IMR-90 (cell line): ENCODE results near the gene PSMB4. TPM values are rescaled to one million over a fixed set of nuclear protein-coding genes. Genes with fewer than 3 reads are reported as not detected.
"Not testable (repeated sequence)": the region's sequence is repeated elsewhere in the genome, so short reads cannot be mapped to it uniquely, and the experiment has no call there.

ENCODE experiments used
- ATAC-seq: fragments of 200-7000 bp; cut with Tn5 transposase; 2 replicates; pipeline ENCODE4 v1.9.1; 2020; ENCODE audit warnings: low read depth, mild to moderate bottlenecking, moderate library complexity
- BruUV-seq: library from RNA; stranded (reverse); fragments of 400-500 nt; replicated peaks from 2 replicates; lab custom pipeline; 2021; lab: Mats Ljungman, UMichigan
- CTCF ChIA-PET: fragments of 300-600 bp; formaldehyde crosslinking; extraction: SDS; loops from one replicate; lab custom pipeline; 2021; ENCODE audit warnings: antibody characterized with exemption; lab: Yijun Ruan, JAX
- POLR2A ChIA-PET: fragments of 300-600 bp; sonication (Branson Sonifier 250); formaldehyde crosslinking; loops from one replicate; lab custom pipeline; 2022; ENCODE audit warnings: antibody characterized with exemption; ENCODE audit not compliant: unreplicated experiment; lab: Charles Lee
- DNase-seq: peaks from one replicate; pipeline ENCODE4 v3.0.0; 2013
- H2AFZ ChIP-seq: replicated peaks from 2 replicates; pipeline ENCODE3; 2013; ENCODE audit warnings: low read length, mild to moderate bottlenecking; ENCODE audit not compliant: poor library complexity
- H2AK5ac ChIP-seq: 2 replicates; pipeline ENCODE4 v1.6.1; 2013; ENCODE audit warnings: low read depth, low read length, inconsistent platforms
- H2AK9ac ChIP-seq: replicated peaks from 2 replicates; pipeline ENCODE3; 2013; ENCODE audit warnings: mild to moderate bottlenecking, low read depth, low read length, moderate library complexity; ENCODE audit not compliant: poor library complexity
- H2BK120ac ChIP-seq: 2 replicates; pipeline ENCODE4 v1.6.1; 2013; ENCODE audit warnings: low read depth, low read length, inconsistent platforms
- H2BK15ac ChIP-seq: 3 replicates; pipeline ENCODE4 v1.6.1; 2013; ENCODE audit warnings: low read depth, low read length, inconsistent platforms
- H2BK20ac ChIP-seq: 2 replicates; pipeline ENCODE4 v1.6.1; 2013; ENCODE audit warnings: low read depth, mild to moderate bottlenecking, inconsistent platforms, low read length, moderate library complexity
- H2BK5ac ChIP-seq: 2 replicates; pipeline ENCODE4 v1.6.1; 2013; ENCODE audit warnings: mild to moderate bottlenecking, low read depth, low read length, inconsistent platforms; ENCODE audit not compliant: poor library complexity, severe bottlenecking
- H3K14ac ChIP-seq: replicated peaks from 2 replicates; pipeline ENCODE4 v1.6.1; 2013; ENCODE audit warnings: low read depth, low read length, inconsistent platforms
- H3K18ac ChIP-seq: 2 replicates; pipeline ENCODE4 v1.6.1; 2013; ENCODE audit warnings: low read depth, low read length, control low read depth
- H3K23ac ChIP-seq: 2 replicates; pipeline ENCODE4 v1.6.1; 2013; ENCODE audit warnings: low read depth, low read length, inconsistent platforms
- H3K27ac ChIP-seq: 2 replicates; pipeline ENCODE4 v1.5.1; 2013; ENCODE audit warnings: mild to moderate bottlenecking, control low read depth, low read length; ENCODE audit not compliant: insufficient read depth
- H3K27me3 ChIP-seq: 2 replicates; pipeline ENCODE4 v1.6.1; 2013; ENCODE audit warnings: low read length; ENCODE audit not compliant: control insufficient read depth, insufficient read depth
- H3K36me3 ChIP-seq: 2 replicates; pipeline ENCODE4 v1.6.1; 2013; ENCODE audit warnings: low read length, mixed read lengths; ENCODE audit not compliant: control insufficient read depth, insufficient read depth
- H3K4ac ChIP-seq: 2 replicates; pipeline ENCODE4 v1.6.1; 2013; ENCODE audit warnings: low read depth, low read length, inconsistent platforms
- H3K4me1 ChIP-seq: 2 replicates; pipeline ENCODE4 v1.6.1; 2013; ENCODE audit warnings: low read length, mixed read lengths; ENCODE audit not compliant: control insufficient read depth, insufficient read depth
- H3K4me2 ChIP-seq: 2 replicates; pipeline ENCODE4 v1.6.1; 2013; ENCODE audit warnings: low read depth, mild to moderate bottlenecking, control low read depth, low read length, moderate library complexity
- H3K4me3 ChIP-seq: 2 replicates; pipeline ENCODE4 v1.5.1; 2013; ENCODE audit warnings: low read depth, mild to moderate bottlenecking, control low read depth, low read length, moderate library complexity; ENCODE audit not compliant: insufficient read depth
- H3K56ac ChIP-seq: 2 replicates; pipeline ENCODE4 v1.6.1; 2013; ENCODE audit warnings: low read length, inconsistent platforms; ENCODE audit not compliant: insufficient read depth; ENCODE audit errors: extremely low read depth
- H3K79me1 ChIP-seq, 2 experiments: 2 replicates each; pipeline ENCODE4 v1.6.1; 2013; ENCODE audit warnings: low read length in 2 of 2, inconsistent platforms in 1 of 2, low read depth in 1 of 2
- H3K9ac ChIP-seq: 2 replicates; pipeline ENCODE4 v1.6.1; 2013; ENCODE audit warnings: low read depth, low read length, control low read depth
- H3K9me1 ChIP-seq: 2 replicates; pipeline ENCODE4 v1.6.1; 2013; ENCODE audit warnings: low read length, inconsistent platforms; ENCODE audit not compliant: insufficient read depth
- H3K9me3 ChIP-seq: 2 replicates; pipeline ENCODE4 v1.6.1; 2013; ENCODE audit warnings: low read length; ENCODE audit not compliant: control insufficient read depth, insufficient read depth
- H4K20me1 ChIP-seq: 2 replicates; pipeline ENCODE4 v1.6.1; 2013; ENCODE audit warnings: low read length, inconsistent platforms; ENCODE audit not compliant: insufficient read depth
- H4K5ac ChIP-seq: 2 replicates; pipeline ENCODE4 v1.6.1; 2013; ENCODE audit warnings: mild to moderate bottlenecking, low read depth, low read length, control low read depth
- H4K8ac ChIP-seq, 2 experiments: 2 replicates each; pipeline ENCODE4 v1.6.1; 2013; ENCODE audit warnings: low read depth in 2 of 2, low read length in 2 of 2, control low read depth in 1 of 2, inconsistent platforms in 1 of 2
- H4K91ac ChIP-seq: 2 replicates; pipeline ENCODE4 v1.6.1; 2013; ENCODE audit warnings: low read depth, low read length, inconsistent platforms; ENCODE audit not compliant: insufficient read depth
- CEBPB ChIP-seq: IDR thresholded peaks from 2 replicates; pipeline ENCODE4 v1.6.1; 2012; ENCODE audit warnings: low read depth, low read length, improper control_type of control experiment
- FOS ChIP-seq: fragments of 150-350 bp; IDR thresholded peaks from 2 replicates; pipeline ENCODE4 v1.6.1; 2016; ENCODE audit warnings: low read depth, low read length
- NFE2L2 ChIP-seq: fragments of 150-350 bp; IDR thresholded peaks from 2 replicates; pipeline ENCODE4 v1.6.1; 2016; ENCODE audit warnings: low read depth, mild to moderate bottlenecking, low read length
- WGBS, 2 experiments: methylation state at CpG; one replicate each; pipeline versions ENCODE4 v1.1.5 to v1.1.7; 2013; ENCODE audit warnings: missing lambda C conversion rate in 2 of 2; ENCODE audit not compliant: insufficient read length in 1 of 2; ENCODE audit errors: extremely low coverage in 2 of 2; 5-methylcytosine and 5-hydroxymethylcytosine counted together
- dilution Hi-C: fragments of 300-500 bp; cut with HindIII; formaldehyde crosslinking; loops from one replicate; pipeline ENCODE4 v1.14.3; 2018; ENCODE audit warnings: low sequenced_read_pairs; ENCODE audit not compliant: unreplicated experiment
- in situ Hi-C: fragments of 300-500 bp; cut with MboI; formaldehyde crosslinking; loops from 3 replicates; pipeline ENCODE4 v1.14.3; 2019; ENCODE audit warnings: low sequenced_read_pairs, inconsistent platforms, mixed read lengths
- intact Hi-C: fragments of 100-400 bp; cut with micrococcal nuclease; formaldehyde crosslinking; loops from 2 replicates; pipeline ENCODE4 v1.10.0; 2022
- polyA plus RNA-seq, 3 experiments: library from polyadenylated mRNA; depleted of rRNA; stranded (reverse); fragments of >200 nt; gene quantifications; 2 replicates each; pipeline ENCODE4 v1.2.3, GENCODE V29; 2012; ENCODE audit warnings: low replicate concordance in 1 of 3
- total RNA-seq: library from RNA; depleted of rRNA; stranded (reverse); fragments of >200 nt; gene quantifications from 2 replicates; pipeline ENCODE4 v1.2.3, GENCODE V29; 2012
- TF ChIP-seq, protein P1 (sequence below): fragments of 150-350 bp; IDR thresholded peaks from 2 replicates; pipeline ENCODE4 v1.6.1; 2016; ENCODE audit warnings: low read depth, mild to moderate bottlenecking, low read length, moderate library complexity, borderline replicate concordance

PSMB4 gene
- total and polyA plus RNA-seq, 2 of the 4 experiments (the other 2 are of a cell fraction), result 457 to 565 TPM

DNA sequence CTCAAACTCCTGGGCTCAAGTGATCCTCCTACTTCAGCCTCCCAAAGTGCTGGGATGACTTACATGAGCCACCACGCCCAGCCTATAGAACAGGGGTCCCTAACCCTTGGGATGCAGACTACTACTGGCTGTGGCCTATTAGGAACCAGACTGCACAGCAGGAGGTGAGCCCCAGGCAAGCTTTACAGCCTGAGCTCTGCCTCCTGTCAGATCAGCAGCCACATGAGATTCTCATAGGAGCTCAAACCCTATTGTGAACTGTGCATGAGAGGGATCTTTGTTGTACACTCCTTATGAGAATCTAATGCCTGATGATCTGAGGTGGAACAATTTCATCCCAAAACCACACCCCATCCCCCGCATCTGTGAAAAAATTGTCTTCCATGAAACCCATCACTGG lies 13.4 kb upstream of the PSMB4 start:
- H3K4me2 ChIP-seq, result no peak overlapping the region
- H3K4ac ChIP-seq, result no peak overlapping the region
- no peak overlapping the region for H4K91ac ChIP-seq
- H3K36me3 ChIP-seq, result no peaks in the 10 kb centered on the region
- H2AK5ac ChIP-seq, result no peak overlapping the region
- no peak for DNase-seq
- in situ Hi-C loops, result no loop called here
- H2AFZ ChIP-seq, result no peak overlapping the region
- H3K56ac ChIP-seq, result no peak overlapping the region
- H3K14ac ChIP-seq, result no peak overlapping the region
- H3K23ac ChIP-seq, result no peak overlapping the region
- H3K4me3 ChIP-seq, result no peak overlapping the region
- H3K18ac ChIP-seq, result no peak overlapping the region
- no peak overlapping the region for H2AK9ac ChIP-seq
- no peak overlapping the region for H2BK5ac ChIP-seq
- intact Hi-C loops, result no loop called here
- ChIA-PET POLR2A (no interaction called here), CTCF (interaction anchor here (1.2 kb wide), 1 partner anchor 11 kb away, joined by 3 read pairs; no protein-coding TSS in a partner anchor)
- no peak overlapping the region for H3K9ac ChIP-seq
- H3K79me1 ChIP-seq, result no peaks in the 10 kb centered on the region
- no peaks in the 10 kb centered on the region for H3K4me1 ChIP-seq
- no peaks in the 10 kb centered on the region; the same call in 1 of the 2 replicates for H3K27me3 ChIP-seq
- 20% methylated on average over 1 of the region's 2 CpGs; no CpG with 5 or more reads in 1 of the 2 experiments for WGBS, 2 experiments
- no peaks in the 10 kb centered on the region for H3K9me1 ChIP-seq
- dilution Hi-C loops, result no loop called here
- no peak overlapping the region for H3K27ac ChIP-seq
- no peak overlapping the region for H2BK120ac ChIP-seq
- TF ChIP-seq NFE2L2 (no peak), FOS (no peak), CEBPB (no peak)
- TF ChIP-seq, protein P1, sequence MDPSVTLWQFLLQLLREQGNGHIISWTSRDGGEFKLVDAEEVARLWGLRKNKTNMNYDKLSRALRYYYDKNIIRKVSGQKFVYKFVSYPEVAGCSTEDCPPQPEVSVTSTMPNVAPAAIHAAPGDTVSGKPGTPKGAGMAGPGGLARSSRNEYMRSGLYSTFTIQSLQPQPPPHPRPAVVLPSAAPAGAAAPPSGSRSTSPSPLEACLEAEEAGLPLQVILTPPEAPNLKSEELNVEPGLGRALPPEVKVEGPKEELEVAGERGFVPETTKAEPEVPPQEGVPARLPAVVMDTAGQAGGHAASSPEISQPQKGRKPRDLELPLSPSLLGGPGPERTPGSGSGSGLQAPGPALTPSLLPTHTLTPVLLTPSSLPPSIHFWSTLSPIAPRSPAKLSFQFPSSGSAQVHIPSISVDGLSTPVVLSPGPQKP, result no peak
- no TSS peak for BruUV-seq
- H4K5ac ChIP-seq, result no peak overlapping the region
- H3K9me3 ChIP-seq, result no peaks in the 10 kb centered on the region
- H2BK20ac ChIP-seq, result no peak overlapping the region
- H4K20me1 ChIP-seq, result no peaks in the 10 kb centered on the region
- H2BK15ac ChIP-seq, result no peak overlapping the region
- no peak for ATAC-seq
- no peak overlapping the region for H4K8ac ChIP-seq

DNA sequence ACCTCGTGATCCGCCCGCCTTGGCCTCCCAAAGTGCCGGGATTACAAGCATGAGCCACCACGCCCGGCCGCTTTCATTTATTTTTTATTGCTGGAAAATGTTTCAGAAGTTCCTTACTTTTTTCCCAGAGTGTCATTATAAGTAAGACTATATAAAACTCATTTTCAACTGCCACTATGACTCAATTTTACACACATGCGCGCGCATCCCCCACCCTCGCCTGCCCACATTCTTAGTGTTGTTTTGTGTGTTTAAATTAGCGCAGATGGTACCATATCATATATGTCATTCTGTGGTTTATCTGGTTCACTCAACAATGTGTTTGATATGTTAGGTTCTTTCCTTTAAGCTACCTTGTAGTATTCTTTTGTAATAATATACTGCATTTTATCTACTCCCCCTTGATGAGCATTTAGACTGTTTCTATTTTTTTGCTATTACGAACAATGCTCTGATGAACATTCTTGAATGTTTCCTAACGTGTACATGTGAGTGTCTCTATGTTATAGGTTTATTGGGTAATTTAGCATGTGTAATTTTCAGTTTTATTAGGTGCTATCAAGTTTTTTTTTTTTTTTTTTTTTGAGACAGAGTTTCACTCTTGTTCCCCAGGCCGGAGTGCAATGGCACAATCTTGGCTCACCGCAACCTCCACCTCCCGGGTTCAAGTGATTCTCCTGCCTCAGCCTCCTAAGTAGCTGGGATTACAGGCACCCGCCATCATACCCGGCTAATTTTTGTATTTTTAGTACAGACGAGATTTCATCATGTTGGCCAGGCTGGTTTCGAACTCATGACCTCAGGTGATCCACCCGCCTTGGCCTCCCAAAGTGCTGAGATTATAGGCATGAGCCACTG lies 8.9 kb upstream of the PSMB4 start:
- H3K23ac ChIP-seq, H4K91ac ChIP-seq, H3K18ac ChIP-seq, H3K14ac ChIP-seq, H3K36me3 ChIP-seq, H3K79me1 ChIP-seq, ATAC-seq, intact Hi-C loops, H2BK120ac ChIP-seq, H2BK20ac ChIP-seq, H2AK9ac ChIP-seq, H3K4me2 ChIP-seq, H2AK5ac ChIP-seq, H3K27ac ChIP-seq, in situ Hi-C loops, H4K8ac ChIP-seq, H3K9me1 ChIP-seq, H3K4me3 ChIP-seq, H2AFZ ChIP-seq, H3K4me1 ChIP-seq, H2BK5ac ChIP-seq, H3K9me3 ChIP-seq, DNase-seq, BruUV-seq, H3K56ac ChIP-seq, POLR2A ChIA-PET, H4K5ac ChIP-seq, dilution Hi-C loops, H3K27me3 ChIP-seq, H2BK15ac ChIP-seq, H3K9ac ChIP-seq, H3K4ac ChIP-seq, H4K20me1 ChIP-seq: not testable (repeated sequence)
- CTCF ChIA-PET, result interaction anchor here (1.0 kb wide), 1 partner anchor 9 kb away, joined by 3 read pairs; the partner anchor contains the start of gene PSMB4
- WGBS, 2 experiments, result 100% methylated on average over 6 of the region's 22 CpGs; no CpG with 5 or more reads in 1 of the 2 experiments
